Measurements from ENCODE around the gene KIF1C.

Gene KIF1C

DNA sequence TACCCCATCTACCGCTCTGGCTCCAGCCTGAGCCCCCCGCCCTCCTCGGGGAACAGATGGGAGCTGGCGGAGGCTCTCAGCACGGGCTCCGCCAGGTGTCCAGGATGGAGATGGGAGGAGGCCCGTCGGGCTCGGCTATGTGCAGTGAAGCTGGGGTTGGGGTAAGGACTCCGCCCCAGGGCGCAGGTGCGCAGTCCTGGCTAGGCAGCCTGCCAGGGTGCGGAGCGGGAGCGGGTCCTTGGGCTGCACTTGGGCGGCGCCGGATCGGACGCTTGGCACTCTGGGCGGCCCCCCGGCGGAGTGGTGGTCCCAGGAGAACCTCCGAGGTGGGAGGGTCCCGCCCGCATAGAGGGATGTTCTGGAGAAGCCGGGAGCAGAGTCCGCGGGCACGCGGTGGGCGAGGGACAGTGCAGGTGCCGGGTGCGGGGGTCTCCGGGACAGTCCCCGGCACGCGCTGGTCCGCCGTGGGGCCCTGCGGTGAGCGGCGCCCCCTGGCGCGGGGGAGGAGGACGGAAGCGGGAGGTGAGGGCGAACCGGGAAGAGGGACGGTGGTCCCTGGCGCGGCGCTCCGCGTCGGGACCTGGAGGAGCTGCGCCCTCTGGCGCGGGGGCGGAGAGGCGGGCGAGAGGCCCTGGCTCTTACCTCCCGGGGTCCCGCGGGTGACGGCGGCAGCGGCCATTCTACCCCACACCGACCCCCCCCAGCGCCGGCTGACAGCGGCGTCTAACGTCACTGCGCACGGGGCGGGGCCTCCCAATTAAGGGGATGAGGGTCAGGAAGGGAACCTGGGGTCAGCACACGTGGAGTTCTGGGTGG lies 10.6 kb upstream of the KIF1C start, which contains the start of gene CAMTA2:
CAMTA2 (minus strand) TSS at position 725 of the 816 bp plus-strand sequence. CDS start 1,453 bp downstream, outside the sequence.
- peak within 1 kb of the TSS; percentile 75 to 91 for H3K4ac ChIP-seq (ENCODE audit: low read depth in 1 of 2, low read length in 2 of 2)
- peak within 1 kb of the TSS in 1 of 2 experiments; percentile 81 for H3K14ac ChIP-seq (ENCODE audit: low read length in 2 of 2)
- H2AK5ac ChIP-seq (ENCODE audit: low read length, severe bottlenecking): no peak within 1 kb of the TSS
- peak within 1 kb of the TSS; percentile 21 for H2BK120ac ChIP-seq (ENCODE audit: low read depth, low read length)
- 3% methylated on average over 37 of the region's 78 CpGs for WGBS
- H2AFZ ChIP-seq (ENCODE audit: low read depth, low read length): peak within 1 kb of the TSS; percentile 80
- peak within 1 kb of the TSS; percentile 72 to 82 for H3K4me3 ChIP-seq (ENCODE audit: insufficient read depth in 1 of 2, low read depth in 1 of 2, low read length in 2 of 2)
- peak within 1 kb of the TSS; percentile 8 for H3K27ac ChIP-seq (ENCODE audit: low read length, poor library complexity, severe bottlenecking)
- H4K8ac ChIP-seq (ENCODE audit: low read length): peak within 1 kb of the TSS; percentile 89
- H3K36me3 ChIP-seq (ENCODE audit: control insufficient read depth in 1 of 2, insufficient read depth in 2 of 2, low read depth in 1 of 2, low read length in 2 of 2): peaks cover 8 to 23% of the 10 kb centered on the region in 2 experiments
- H3K27me3 ChIP-seq (ENCODE audit: control insufficient read depth in 1 of 2, insufficient read depth in 1 of 2, low read length in 2 of 2): no peaks in the 10 kb centered on the region
- peak within 1 kb of the TSS; percentile 86 for H3K4me2 ChIP-seq (ENCODE audit: low read length, poor library complexity, severe bottlenecking)
- peak within 1 kb of the TSS in 1 of 2 experiments; percentile 23 for H2BK12ac ChIP-seq (ENCODE audit: low read length in 2 of 2)
- peak within 1 kb of the TSS; percentile 60 for H2BK15ac ChIP-seq (ENCODE audit: low read depth, poor library complexity, severe bottlenecking)
- DNase-seq: peak; percentile 72
- no peak within 1 kb of the TSS for H2BK5ac ChIP-seq (ENCODE audit: low read depth, low read length, poor library complexity, severe bottlenecking)
- H3K23ac ChIP-seq (ENCODE audit: low read length in 2 of 2): peak within 1 kb of the TSS in 1 of 2 experiments; percentile 11
- peaks cover 20% of the 10 kb centered on the region for H3K4me1 ChIP-seq (ENCODE audit: control insufficient read depth, insufficient read depth, low read depth, low read length)
- peak within 1 kb of the TSS; percentile 64 for H4K91ac ChIP-seq (ENCODE audit: low read length)
- H3K9ac ChIP-seq (ENCODE audit: low read length): peak within 1 kb of the TSS; percentile 91
- H3K9me3 ChIP-seq (ENCODE audit: control insufficient read depth, low read length): no peaks in the 10 kb centered on the region
- peaks cover 6% of the 10 kb centered on the region for H3K79me1 ChIP-seq (replicated peaks; ENCODE audit: low read length, poor library complexity, severe bottlenecking)
- peak within 1 kb of the TSS; percentile 86 to 90 for H3K18ac ChIP-seq (ENCODE audit: low read depth in 1 of 2, low read length in 2 of 2)

DNA sequence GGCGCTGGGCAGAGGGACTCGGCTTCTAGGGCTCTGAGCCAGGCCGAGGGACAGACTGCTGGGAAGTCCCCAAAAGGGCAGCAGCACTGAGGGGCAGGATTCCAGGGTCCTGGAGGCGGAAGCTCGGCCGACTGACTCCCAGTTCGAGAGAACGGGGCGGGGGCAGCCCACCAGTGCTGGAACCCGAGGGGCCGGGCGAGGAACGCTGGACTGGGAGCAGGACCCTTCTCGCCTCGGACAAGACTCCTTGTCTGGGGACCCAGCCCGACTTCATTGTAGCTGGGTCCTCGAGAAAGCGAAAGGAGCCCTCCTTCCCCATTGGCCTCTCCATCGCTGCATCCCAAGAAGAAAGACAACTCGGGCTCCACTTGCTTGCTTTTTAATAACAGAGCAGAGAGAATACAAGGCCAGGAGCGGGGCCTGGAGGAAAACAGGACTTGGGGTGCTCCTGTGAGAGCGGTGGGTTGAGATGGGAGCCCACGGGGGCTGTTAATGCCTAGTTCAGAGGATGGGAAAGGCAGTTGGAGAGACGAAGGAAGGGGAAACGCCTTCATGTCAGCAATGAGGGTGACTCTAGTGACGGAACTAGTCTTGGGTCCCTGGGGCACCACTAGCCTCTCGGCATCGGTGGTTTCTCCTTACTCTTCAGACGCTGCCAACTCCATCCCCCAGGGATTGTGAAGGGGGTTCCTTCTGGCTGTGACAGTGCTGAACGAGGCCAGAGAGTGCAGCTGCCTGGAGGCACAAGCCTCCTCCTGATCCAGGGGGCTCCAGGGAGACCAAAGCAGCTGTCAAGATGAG lies 9.8 kb upstream of the KIF1C start:
- H3K18ac ChIP-seq (ENCODE audit: low read depth in 1 of 2, low read length in 2 of 2): peak overlapping the region; percentile 78 to 90
- peak overlapping the region in 1 of 2 experiments; percentile 10 for H3K23ac ChIP-seq (ENCODE audit: low read length in 2 of 2)
- H3K27me3 ChIP-seq (ENCODE audit: control insufficient read depth in 1 of 2, insufficient read depth in 1 of 2, low read length in 2 of 2): no peaks in the 10 kb centered on the region
- H3K4me1 ChIP-seq (ENCODE audit: control insufficient read depth, insufficient read depth, low read depth, low read length): peaks cover 20% of the 10 kb centered on the region
- peak overlapping the region; percentile 72 to 82 for H3K4me3 ChIP-seq (ENCODE audit: insufficient read depth in 1 of 2, low read depth in 1 of 2, low read length in 2 of 2)
- H3K9ac ChIP-seq (ENCODE audit: low read length): peak overlapping the region; percentile 91
- H3K9me3 ChIP-seq (ENCODE audit: control insufficient read depth, low read length): no peaks in the 10 kb centered on the region
- H2BK12ac ChIP-seq (ENCODE audit: low read length in 2 of 2): no peak overlapping the region
- no peak overlapping the region for H2BK15ac ChIP-seq (ENCODE audit: low read depth, poor library complexity, severe bottlenecking)
- H2BK120ac ChIP-seq (ENCODE audit: low read depth, low read length): no peak overlapping the region
- DNase-seq: no peak
- peak overlapping the region; percentile 80 for H2AFZ ChIP-seq (ENCODE audit: low read depth, low read length)
- H3K27ac ChIP-seq (ENCODE audit: low read length, poor library complexity, severe bottlenecking): peak overlapping the region; percentile 8
- peaks cover 6% of the 10 kb centered on the region for H3K79me1 ChIP-seq (replicated peaks; ENCODE audit: low read length, poor library complexity, severe bottlenecking)
- H2AK5ac ChIP-seq (ENCODE audit: low read length, severe bottlenecking): no peak overlapping the region
- peak overlapping the region; percentile 75 to 91 for H3K4ac ChIP-seq (ENCODE audit: low read depth in 1 of 2, low read length in 2 of 2)
- 15% methylated on average over 25 of the region's 30 CpGs for WGBS
- peak overlapping the region; percentile 15 for H4K91ac ChIP-seq (ENCODE audit: low read length)
- peak overlapping the region; percentile 86 for H3K4me2 ChIP-seq (ENCODE audit: low read length, poor library complexity, severe bottlenecking)
- H3K14ac ChIP-seq (ENCODE audit: low read length in 2 of 2): peak overlapping the region in 1 of 2 experiments; percentile 81
- peaks cover under 1 to 15% of the 10 kb centered on the region in 2 experiments for H3K36me3 ChIP-seq (ENCODE audit: control insufficient read depth in 1 of 2, insufficient read depth in 2 of 2, low read depth in 1 of 2, low read length in 2 of 2)
- peak overlapping the region; percentile 89 for H4K8ac ChIP-seq (ENCODE audit: low read length)
- H2BK5ac ChIP-seq (ENCODE audit: low read depth, low read length, poor library complexity, severe bottlenecking): no peak overlapping the region

DNA sequence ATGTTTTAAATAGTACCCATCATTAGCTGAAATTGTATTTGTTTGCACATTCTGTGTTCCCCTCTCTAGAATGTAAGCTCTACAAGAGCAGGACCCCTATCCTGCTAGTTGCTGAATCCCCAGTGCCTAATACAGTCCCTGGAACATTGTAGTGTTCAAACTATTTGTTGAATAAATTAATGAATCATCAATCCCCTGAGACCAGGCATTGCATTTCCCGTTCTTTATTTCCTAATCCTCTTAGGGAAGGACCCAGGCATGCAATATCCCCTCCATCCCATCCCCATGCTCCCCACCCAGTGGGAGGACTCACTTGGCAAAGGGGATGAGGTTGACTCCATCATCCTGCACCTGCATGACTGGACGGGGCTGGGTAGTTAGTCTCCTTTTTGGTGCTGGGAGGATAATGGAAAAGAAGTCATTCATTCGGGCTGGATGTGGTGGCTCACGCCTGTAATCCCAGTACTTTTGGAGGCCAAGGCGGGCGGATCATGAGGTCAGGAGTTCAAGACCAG lies 3.6 kb upstream of the KIF1C start:
- Histone ChIP-seq H2BK15ac (ENCODE audit: low read depth, poor library complexity, severe bottlenecking) (no peak overlapping the region), H3K23ac (ENCODE audit: low read length in 2 of 2) (no peak overlapping the region), H3K9me3 (ENCODE audit: control insufficient read depth, low read length) (no peaks in the 10 kb centered on the region), H3K27ac (ENCODE audit: low read length, poor library complexity, severe bottlenecking) (no peak overlapping the region), H4K91ac (ENCODE audit: low read length) (no peak overlapping the region), H3K79me1 (replicated peaks; ENCODE audit: low read length, poor library complexity, severe bottlenecking) (peaks cover 2% of the 10 kb centered on the region), H2BK5ac (ENCODE audit: low read depth, low read length, poor library complexity, severe bottlenecking) (no peak overlapping the region), H2AK5ac (ENCODE audit: low read length, severe bottlenecking) (no peak overlapping the region), H3K4me2 (ENCODE audit: low read length, poor library complexity, severe bottlenecking) (no peak overlapping the region), H4K8ac (ENCODE audit: low read length) (no peak overlapping the region), H2BK12ac (ENCODE audit: low read length in 2 of 2) (no peak overlapping the region), H2AFZ (ENCODE audit: low read depth, low read length) (no peak overlapping the region), H3K4me3 (ENCODE audit: insufficient read depth in 1 of 2, low read depth in 1 of 2, low read length in 2 of 2) (no peak overlapping the region), H2BK120ac (ENCODE audit: low read depth, low read length) (no peak overlapping the region), H3K36me3 (ENCODE audit: control insufficient read depth in 1 of 2, insufficient read depth in 2 of 2, low read depth in 1 of 2, low read length in 2 of 2) (peaks cover 0 to 7% of the 10 kb centered on the region in 2 experiments), H3K14ac (ENCODE audit: low read length in 2 of 2) (no peak overlapping the region), H3K4ac (ENCODE audit: low read depth in 1 of 2, low read length in 2 of 2) (no peak overlapping the region), H3K18ac (ENCODE audit: low read depth in 1 of 2, low read length in 2 of 2) (no peak overlapping the region), H3K9ac (ENCODE audit: low read length) (no peak overlapping the region), H3K27me3 (ENCODE audit: control insufficient read depth in 1 of 2, insufficient read depth in 1 of 2, low read length in 2 of 2) (no peaks in the 10 kb centered on the region), H3K4me1 (ENCODE audit: control insufficient read depth, insufficient read depth, low read depth, low read length) (peaks cover 14% of the 10 kb centered on the region)
- no peak for DNase-seq
- 77% methylated on average over 6 of the region's 6 CpGs for WGBS

Measured in mesenchymal stem cell (in vitro differentiated cells and primary cell).